Keratinocyte (primary cell): Measurements from ENCODE around the gene NOVA2. TPM values are rescaled to one million over a fixed set of nuclear protein-coding genes. Genes with fewer than 3 reads are reported as not detected.

Experiments
- DNase-seq: peaks from one replicate; pipeline ENCODE4 v3.0.0-alpha.2; 2011; ENCODE audit warnings: low read depth, missing footprints, low spot score
- FAIRE-seq: peaks from 2 replicates; lab custom pipeline; 2011; peaks lifted over from hg19 to GRCh38; lab: Jason Lieb, UNC
- H2AFZ ChIP-seq: 2 replicates; pipeline ENCODE4 v1.6.0; 2012; ENCODE audit warnings: low read length, control low read depth, inconsistent platforms; ENCODE audit not compliant: control insufficient read depth
- H3K27ac ChIP-seq: 2 replicates; pipeline ENCODE4 v1.5.1; 2011; ENCODE audit warnings: low read length; ENCODE audit not compliant: control insufficient read depth, insufficient read depth
- H3K27me3 ChIP-seq: 3 replicates; pipeline ENCODE4 v1.6.0; 2011; ENCODE audit warnings: low read length; ENCODE audit not compliant: control insufficient read depth, insufficient read depth; ENCODE audit errors: extremely low read depth
- H3K36me3 ChIP-seq, 2 experiments: 2 replicates in 1 of 2; 3 replicates in 1 of 2; pipeline ENCODE4 v1.5.1; 2011; ENCODE audit warnings: low read length in 2 of 2, mild to moderate bottlenecking in 1 of 2; ENCODE audit not compliant: control insufficient read depth in 2 of 2, insufficient read depth in 2 of 2; ENCODE audit errors: extremely low read depth in 1 of 2
- H3K4me1 ChIP-seq: 3 replicates; pipeline ENCODE4 v1.5.1; 2011; ENCODE audit warnings: low read length; ENCODE audit not compliant: control insufficient read depth, insufficient read depth; ENCODE audit errors: extremely low read depth
- H3K4me2 ChIP-seq: 3 replicates; pipeline ENCODE4 v1.6.0; 2011; ENCODE audit warnings: low read depth, low read length; ENCODE audit not compliant: control insufficient read depth, insufficient read depth; ENCODE audit errors: extremely low read depth
- H3K4me3 ChIP-seq, 3 experiments: fragments of 200-600 bp in 1 of 3; sonication (generic) in 1 of 3; 2 replicates in 2 of 3; 3 replicates in 1 of 3; pipeline ENCODE4 v1.5.1; 2011 to 2016; ENCODE audit warnings: low read length in 3 of 3, mild to moderate bottlenecking in 3 of 3, control low read depth in 2 of 3, inconsistent platforms in 1 of 3, low read depth in 1 of 3, mixed read lengths in 1 of 3, mixed run types in 1 of 3, moderate library complexity in 1 of 3; ENCODE audit not compliant: control insufficient read depth in 2 of 3, insufficient read depth in 2 of 3; ENCODE audit errors: extremely low read depth in 1 of 3
- H3K79me2 ChIP-seq: 2 replicates; pipeline ENCODE4 v1.6.0; 2012; ENCODE audit warnings: low read length; ENCODE audit not compliant: control insufficient read depth, insufficient read depth
- H3K9ac ChIP-seq: 3 replicates; pipeline ENCODE4 v1.6.0; 2011; ENCODE audit warnings: low read length; ENCODE audit not compliant: control insufficient read depth, insufficient read depth; ENCODE audit errors: extremely low read depth
- H3K9me1 ChIP-seq: 3 replicates; pipeline ENCODE4 v1.6.0; 2011; ENCODE audit warnings: low read length; ENCODE audit not compliant: control insufficient read depth, insufficient read depth; ENCODE audit errors: extremely low read depth
- H3K9me3 ChIP-seq: 2 replicates; pipeline ENCODE4 v1.5.1; 2012; ENCODE audit warnings: low read depth, low read length; ENCODE audit not compliant: control insufficient read depth
- H4K20me1 ChIP-seq: 3 replicates; pipeline ENCODE4 v1.6.0; 2011; ENCODE audit warnings: low read length; ENCODE audit not compliant: control insufficient read depth, insufficient read depth; ENCODE audit errors: extremely low read depth
- CTCF ChIP-seq, 3 experiments: IDR thresholded peaks in 1 of 3; conservative IDR thresholded peaks in 1 of 3; optimal IDR thresholded peaks in 1 of 3; 2 replicates in 2 of 3; 3 replicates in 1 of 3; pipeline versions ENCODE3 to v1.5.1; 2011; ENCODE audit warnings: low read length in 3 of 3, mild to moderate bottlenecking in 3 of 3, moderate library complexity in 2 of 3, control low read depth in 1 of 3, inconsistent platforms in 1 of 3; ENCODE audit not compliant: insufficient read depth in 2 of 3; ENCODE audit errors: extremely low read depth in 1 of 3
- EZH2 ChIP-seq: IDR thresholded peaks from one replicate; pipeline ENCODE4 v1.6.1; 2012; ENCODE audit warnings: inconsistent platforms, mild to moderate bottlenecking, low read length, moderate library complexity
- dilution Hi-C: fragments of 300-500 bp; cut with MboI; formaldehyde crosslinking; loops from one replicate; pipeline ENCODE4 v1.7.0; 2020; ENCODE audit warnings: low sequenced_read_pairs; ENCODE audit not compliant: extremely low pct_ligation_motif_present
- polyA plus RNA-seq, 5 experiments: library from polyadenylated mRNA; depleted of rRNA in 3 of 5; stranded (reverse) in 3 of 5; stranded (forward) in 1 of 5; unstranded in 1 of 5; fragments of >200 nt; gene quantifications; 1 replicate in 1 of 5; 2 replicates in 3 of 5; 3 replicates in 1 of 5; pipeline versions ENCODE4 v1.2.1 to v1.2.3, GENCODE V29; 2011 to 2012; ENCODE audit warnings: missing spikeins in 2 of 5, low read depth in 1 of 5, low replicate concordance in 1 of 5

NOVA2 gene
- polyA plus RNA-seq, 1 donor (not counting 4 experiments of a cell fraction or from before 2014, with no cell fraction given): not detected

- no peak overlapping the region for H3K4me2 ChIP-seq
- no peaks in the 10 kb centered on the region for H3K9me1 ChIP-seq
- no peaks in the 10 kb centered on the region for H3K9me3 ChIP-seq
- dilution Hi-C loops: no loop called here
- no peaks in the 10 kb centered on the region for H4K20me1 ChIP-seq
- H3K4me1 ChIP-seq: no peaks in the 10 kb centered on the region
- no peaks in the 10 kb centered on the region for H3K79me2 ChIP-seq
- H3K9ac ChIP-seq: no peak overlapping the region
- DNase-seq (no peak), FAIRE-seq (no peak)
- H3K27me3 ChIP-seq: peaks cover 14% of the 10 kb centered on the region
- TF ChIP-seq CTCF (optimal IDR thresholded peaks at IDR 0.05 in 1 of 3, IDR thresholded peaks at IDR 0.05 in 1 of 3, conservative IDR thresholded peaks at IDR 0.05 in 1 of 3; ENCODE audit: extremely low read depth in 1 of 3, insufficient read depth in 2 of 3, low read length in 3 of 3) (no peak), EZH2 (no peak)
- no peaks in the 10 kb centered on the region for H3K36me3 ChIP-seq
- H2AFZ ChIP-seq: no peak overlapping the region
- no peak overlapping the region for H3K4me3 ChIP-seq
- no peak overlapping the region for H3K27ac ChIP-seq
Observed at GRCh38 chr19:45938733-45939319, 34.8 kb downstream of the NOVA2 start.

GRCh38 chr19:45935267-45935666 lies 38.4 kb downstream of the NOVA2 start:
- Histone ChIP-seq H4K20me1 (no peaks in the 10 kb centered on the region), H3K4me3 (no peak overlapping the region), H2AFZ (no peak overlapping the region), H3K4me2 (no peak overlapping the region), H3K9me1 (no peaks in the 10 kb centered on the region), H3K79me2 (no peaks in the 10 kb centered on the region), H3K27me3 (peaks cover 10% of the 10 kb centered on the region), H3K9me3 (no peaks in the 10 kb centered on the region), H3K27ac (no peak overlapping the region), H3K36me3 (no peaks in the 10 kb centered on the region), H3K4me1 (no peaks in the 10 kb centered on the region), H3K9ac (no peak overlapping the region)
- dilution Hi-C loops: no loop called here
- FAIRE-seq: no peak
- no peak for DNase-seq
- TF ChIP-seq CTCF (optimal IDR thresholded peaks at IDR 0.05 in 1 of 3, IDR thresholded peaks at IDR 0.05 in 1 of 3, conservative IDR thresholded peaks at IDR 0.05 in 1 of 3; ENCODE audit: extremely low read depth in 1 of 3, insufficient read depth in 2 of 3, low read length in 3 of 3) (no peak), EZH2 (no peak)
